Measurements from ENCODE around the gene SGMS2.

- TF ChIP-seq CTCF (IDR thresholded peaks at IDR 0.05) (no peak), RORB (CRISPR knock-in tag; IDR thresholded peaks at IDR 0.05) (no peak), TEAD4 (CRISPR knock-in tag; IDR thresholded peaks at IDR 0.05) (no peak), JUN (CRISPR knock-in tag; IDR thresholded peaks at IDR 0.05) (no peak), ZNF416 (CRISPR knock-in tag; IDR thresholded peaks at IDR 0.05) (no peak), CREM (CRISPR knock-in tag; IDR thresholded peaks at IDR 0.05) (no peak)
- TF ChIP-seq, protein P1, sequence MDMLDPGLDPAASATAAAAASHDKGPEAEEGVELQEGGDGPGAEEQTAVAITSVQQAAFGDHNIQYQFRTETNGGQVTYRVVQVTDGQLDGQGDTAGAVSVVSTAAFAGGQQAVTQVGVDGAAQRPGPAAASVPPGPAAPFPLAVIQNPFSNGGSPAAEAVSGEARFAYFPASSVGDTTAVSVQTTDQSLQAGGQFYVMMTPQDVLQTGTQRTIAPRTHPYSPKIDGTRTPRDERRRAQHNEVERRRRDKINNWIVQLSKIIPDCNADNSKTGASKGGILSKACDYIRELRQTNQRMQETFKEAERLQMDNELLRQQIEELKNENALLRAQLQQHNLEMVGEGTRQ (CRISPR knock-in tag; IDR thresholded peaks at IDR 0.05): no peak
- TF ChIP-seq, protein P2, sequence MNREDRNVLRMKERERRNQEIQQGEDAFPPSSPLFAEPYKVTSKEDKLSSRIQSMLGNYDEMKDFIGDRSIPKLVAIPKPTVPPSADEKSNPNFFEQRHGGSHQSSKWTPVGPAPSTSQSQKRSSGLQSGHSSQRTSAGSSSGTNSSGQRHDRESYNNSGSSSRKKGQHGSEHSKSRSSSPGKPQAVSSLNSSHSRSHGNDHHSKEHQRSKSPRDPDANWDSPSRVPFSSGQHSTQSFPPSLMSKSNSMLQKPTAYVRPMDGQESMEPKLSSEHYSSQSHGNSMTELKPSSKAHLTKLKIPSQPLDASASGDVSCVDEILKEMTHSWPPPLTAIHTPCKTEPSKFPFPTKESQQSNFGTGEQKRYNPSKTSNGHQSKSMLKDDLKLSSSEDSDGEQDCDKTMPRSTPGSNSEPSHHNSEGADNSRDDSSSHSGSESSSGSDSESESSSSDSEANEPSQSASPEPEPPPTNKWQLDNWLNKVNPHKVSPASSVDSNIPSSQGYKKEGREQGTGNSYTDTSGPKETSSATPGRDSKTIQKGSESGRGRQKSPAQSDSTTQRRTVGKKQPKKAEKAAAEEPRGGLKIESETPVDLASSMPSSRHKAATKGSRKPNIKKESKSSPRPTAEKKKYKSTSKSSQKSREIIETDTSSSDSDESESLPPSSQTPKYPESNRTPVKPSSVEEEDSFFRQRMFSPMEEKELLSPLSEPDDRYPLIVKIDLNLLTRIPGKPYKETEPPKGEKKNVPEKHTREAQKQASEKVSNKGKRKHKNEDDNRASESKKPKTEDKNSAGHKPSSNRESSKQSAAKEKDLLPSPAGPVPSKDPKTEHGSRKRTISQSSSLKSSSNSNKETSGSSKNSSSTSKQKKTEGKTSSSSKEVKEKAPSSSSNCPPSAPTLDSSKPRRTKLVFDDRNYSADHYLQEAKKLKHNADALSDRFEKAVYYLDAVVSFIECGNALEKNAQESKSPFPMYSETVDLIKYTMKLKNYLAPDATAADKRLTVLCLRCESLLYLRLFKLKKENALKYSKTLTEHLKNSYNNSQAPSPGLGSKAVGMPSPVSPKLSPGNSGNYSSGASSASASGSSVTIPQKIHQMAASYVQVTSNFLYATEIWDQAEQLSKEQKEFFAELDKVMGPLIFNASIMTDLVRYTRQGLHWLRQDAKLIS (CRISPR knock-in tag; IDR thresholded peaks at IDR 0.05; ENCODE audit: borderline replicate concordance): no peak
Observed at GRCh38 chr4:107834241-107834794, 9.6 kb downstream of the SGMS2 start.
